ENCODE data around the gene RPS16.

GRCh38 chr19:39483141-39483540 lies 47.4 kb upstream of the RPS16 start:
- TF ChIP-seq CTCF (IDR thresholded peaks at IDR 0.05; ENCODE audit: poor library complexity) (no peak), EZH2 (IDR thresholded peaks at IDR 0.05; ENCODE audit: borderline replicate concordance) (no peak)

Measured in hepatocyte (in vitro differentiated cells).